ENCODE measurements around the gene ASCL5.
"Not testable (repeated sequence)": the region's sequence is repeated elsewhere in the genome, so short reads cannot be mapped to it uniquely, and the experiment has no call there.

ASCL5 gene

GRCh38 chr1:201126832-201127754, at the start of gene ASCL5:
Gene ASCL5 (minus strand): TSS chr1:201127184. CDS start chr1:201115372, 11,812 bp downstream.
- no peak for DNase-seq (ENCODE audit: low spot score)

- DNase-seq (ENCODE audit: low spot score): no peak
Measured at GRCh38 chr1:201175820-201176500, 49.0 kb upstream of the ASCL5 start.

GRCh38 chr1:201173736-201174135, 46.8 kb upstream of the ASCL5 start:
- DNase-seq (ENCODE audit: low spot score): no peak

GRCh38 chr1:201172999-201173610, 46.1 kb upstream of the ASCL5 start:
- no peak for DNase-seq (ENCODE audit: low spot score)

GRCh38 chr1:201172326-201172725, 45.3 kb upstream of the ASCL5 start:
- DNase-seq (ENCODE audit: low spot score): no peak

- no peak for DNase-seq (ENCODE audit: low spot score)
Measured at GRCh38 chr1:201171063-201172036, 44.4 kb upstream of the ASCL5 start.

- DNase-seq (ENCODE audit: low spot score): peak; percentile 88
Measured at GRCh38 chr1:201170533-201171062, 43.6 kb upstream of the ASCL5 start.

- no peak for DNase-seq (ENCODE audit: low spot score)
Measured at GRCh38 chr1:201169971-201170532, 43.1 kb upstream of the ASCL5 start.

- DNase-seq (ENCODE audit: low spot score): no peak
Measured at GRCh38 chr1:201169203-201169602, 42.2 kb upstream of the ASCL5 start.

GRCh38 chr1:201167041-201167991, 40.3 kb upstream of the ASCL5 start:
- DNase-seq (ENCODE audit: low spot score): no peak

- DNase-seq (ENCODE audit: low spot score): no peak
Measured at GRCh38 chr1:201164645-201165044, 37.7 kb upstream of the ASCL5 start.

GRCh38 chr1:201163707-201164106, 36.7 kb upstream of the ASCL5 start:
- no peak for DNase-seq (ENCODE audit: low spot score)

- not testable (repeated sequence) for DNase-seq (ENCODE audit: low spot score)
Measured at GRCh38 chr1:201163036-201163435, 36.1 kb upstream of the ASCL5 start.

- DNase-seq (ENCODE audit: low spot score): no peak
Measured at GRCh38 chr1:201157949-201158348, 31.0 kb upstream of the ASCL5 start.

GRCh38 chr1:201156819-201157218, 29.8 kb upstream of the ASCL5 start:
- DNase-seq (ENCODE audit: low spot score): no peak

- no peak for DNase-seq (ENCODE audit: low spot score)
Measured at GRCh38 chr1:201156346-201156745, 29.4 kb upstream of the ASCL5 start.

- no peak for DNase-seq (ENCODE audit: low spot score)
Measured at GRCh38 chr1:201155354-201155753, 28.4 kb upstream of the ASCL5 start.

GRCh38 chr1:201154389-201155165, 27.6 kb upstream of the ASCL5 start, which contains the start of gene TMEM9:
Gene TMEM9 (minus strand): TSS chr1:201154474. CDS start chr1:201153923, 551 bp downstream.
- DNase-seq (ENCODE audit: low spot score): peak; percentile 97

Measured in pons (tissue), 1 donor.